Stimulated activated CD8-positive, alpha-beta memory T cell treated with anti-CD3 and anti-CD28 coated beads, Interleukin-7, amount 100 ng/mL, for 24 hours (primary cell): ENCODE results near the gene XXYLT1.
"Not testable (repeated sequence)": the region's sequence is repeated elsewhere in the genome, so short reads cannot be mapped to it uniquely, and the experiment has no call there.

Source experiments
- DNase-seq: peaks from one replicate; pipeline ENCODE4 v3.0.0-alpha.2; 2020; ENCODE audit warnings: low read depth

The XXYLT1 gene

DNA sequence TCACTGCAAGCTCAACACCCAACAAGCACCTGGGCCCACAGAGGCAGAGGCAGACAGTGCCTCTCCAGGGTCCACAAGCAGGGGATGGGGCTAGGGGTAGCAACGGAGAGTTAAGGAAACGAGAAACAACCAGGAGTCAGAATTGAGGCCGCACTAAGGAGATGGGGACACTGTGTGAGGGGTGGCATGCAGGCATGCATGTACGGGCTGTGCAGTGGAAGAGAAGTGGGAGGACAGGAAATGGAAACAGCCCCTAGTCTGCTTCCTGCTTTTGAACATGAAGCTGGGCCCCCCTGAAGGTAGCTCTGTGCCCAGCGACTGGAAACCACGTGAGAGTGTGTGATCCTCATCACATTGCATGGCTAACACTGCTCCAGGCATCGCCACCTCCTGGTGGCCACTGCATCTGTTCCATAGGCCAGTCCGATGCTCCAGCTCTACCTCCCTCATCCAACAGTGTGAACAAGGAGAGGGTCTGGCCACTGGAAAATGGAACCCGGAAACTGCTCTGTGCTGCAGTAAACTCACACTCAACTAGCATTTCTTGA is 44.0 kb downstream of the XXYLT1 start:
- DNase-seq, result no peak

DNA sequence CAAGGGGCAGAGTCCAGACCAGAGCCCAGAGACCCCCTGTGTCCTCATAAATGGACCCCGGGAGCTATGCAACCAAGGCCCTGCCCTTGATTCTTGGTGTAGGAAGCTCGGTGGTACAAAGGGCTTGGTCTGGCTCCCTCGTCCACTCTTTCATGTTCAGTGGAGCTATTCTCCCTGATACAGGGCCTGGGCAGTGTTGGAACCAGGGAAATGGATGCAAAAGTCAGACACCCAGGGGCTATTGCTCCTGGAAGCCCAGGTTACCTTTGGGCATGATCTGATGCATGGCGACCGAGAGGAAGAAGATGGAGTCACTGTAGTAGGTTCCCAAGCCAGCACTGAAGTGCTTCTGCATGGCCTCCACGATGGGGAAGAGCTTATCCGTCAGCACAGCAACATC is 44.5 kb downstream of the XXYLT1 start:
- DNase-seq, result no peak

DNA sequence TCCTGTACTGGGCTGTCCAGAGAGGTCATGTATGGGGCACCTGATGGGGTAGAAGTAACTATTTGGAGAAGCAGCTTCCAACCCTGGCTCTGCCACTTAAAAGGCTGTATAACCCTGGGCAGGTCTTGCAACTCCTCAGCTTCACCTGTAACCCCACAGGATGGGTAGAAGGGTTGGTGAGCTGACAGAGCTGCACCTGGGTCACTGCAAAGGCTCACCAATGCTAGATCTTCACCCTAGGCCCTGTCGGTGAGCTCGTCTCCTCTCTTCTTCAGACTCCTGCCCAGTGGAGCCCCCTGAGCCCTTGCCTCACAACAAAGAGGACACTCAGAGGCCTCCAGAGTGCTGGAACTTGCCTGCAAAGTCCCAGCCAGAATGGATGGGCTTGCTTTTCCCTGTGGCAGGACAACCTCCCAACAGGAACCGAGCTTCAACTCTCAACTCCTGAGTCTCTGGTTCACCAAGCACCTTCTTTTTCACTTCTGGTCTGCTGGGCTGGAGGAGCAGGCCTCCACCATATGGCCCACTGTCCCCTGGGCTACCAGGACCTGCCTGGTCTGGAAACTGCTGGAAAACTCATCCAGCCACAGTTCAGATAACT is 45.9 kb downstream of the XXYLT1 start:
- no peak for DNase-seq

DNA sequence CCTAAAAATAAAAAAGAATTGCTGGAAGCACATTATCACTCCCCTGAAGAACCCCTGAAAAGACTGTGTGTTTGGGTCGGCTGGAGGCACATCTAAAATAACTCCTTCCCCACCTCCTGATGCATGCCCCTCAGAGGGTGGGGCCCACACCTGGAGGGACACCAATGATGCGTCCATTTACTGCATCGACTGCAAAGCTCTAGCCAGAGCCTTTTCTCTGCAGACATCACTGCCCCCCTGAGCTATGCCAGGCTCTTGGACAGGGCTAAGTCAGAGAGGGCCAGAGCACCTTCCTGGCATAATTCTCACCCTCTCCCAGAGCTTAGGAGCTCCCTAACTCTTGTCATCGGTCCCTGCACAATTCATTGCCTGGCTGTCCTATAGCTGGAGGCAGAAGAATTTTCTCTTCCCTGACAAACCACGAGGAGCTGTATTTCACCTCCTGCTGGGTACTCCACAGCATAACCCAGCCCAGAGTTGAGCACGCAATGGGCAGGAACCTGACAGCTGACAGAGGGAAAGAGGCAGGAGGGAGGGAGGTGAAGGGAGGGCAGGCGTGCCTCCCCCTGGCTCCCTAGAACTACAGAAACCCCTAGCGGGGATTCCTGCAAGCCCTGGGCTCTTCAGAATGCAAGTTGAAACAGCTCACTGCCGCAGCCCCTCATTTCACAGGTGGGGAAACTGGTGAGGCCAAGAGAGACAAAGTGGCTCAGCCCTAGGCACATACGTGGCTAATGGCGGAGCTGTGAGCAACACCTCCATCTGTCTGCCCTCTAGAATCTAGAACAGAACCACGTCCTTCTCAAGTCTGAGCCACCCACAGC is 46.6 kb downstream of the XXYLT1 start:
- no peak for DNase-seq

DNA sequence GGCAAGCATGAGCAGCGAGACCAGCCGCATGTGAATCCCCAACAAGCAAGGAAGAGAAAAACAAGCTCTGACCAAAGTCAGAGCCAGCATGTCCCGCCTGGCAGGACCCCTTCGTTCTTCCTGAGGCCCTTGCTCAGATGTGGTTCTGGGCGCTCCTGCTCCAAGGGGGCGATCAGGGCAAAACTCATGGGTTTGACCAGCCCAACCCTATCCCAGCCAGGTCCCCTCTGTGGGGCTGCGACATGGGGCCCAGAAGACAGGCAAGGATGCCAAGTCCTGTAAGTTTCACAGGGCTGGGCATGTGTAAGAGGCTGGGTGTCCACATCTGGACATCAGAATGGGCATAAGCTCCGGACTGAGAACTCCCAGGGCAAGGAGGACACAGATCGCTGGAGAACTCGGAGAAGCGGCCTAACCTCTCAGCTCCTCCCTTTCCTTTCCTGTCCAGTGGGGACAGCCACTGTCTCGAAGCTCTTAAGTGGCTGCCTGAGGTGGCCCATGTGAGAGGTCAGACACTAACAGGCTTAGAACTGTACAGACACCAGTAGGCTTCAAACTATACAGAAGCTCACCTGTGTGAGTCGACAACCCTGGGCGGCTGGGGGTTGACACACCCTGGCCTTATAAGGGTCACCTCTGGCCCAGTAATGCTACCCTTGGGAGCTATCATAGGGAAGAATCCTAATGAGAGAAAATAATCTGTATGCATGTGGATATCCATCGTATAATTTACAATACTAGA is 48.9 kb downstream of the XXYLT1 start:
- no peak for DNase-seq

DNA sequence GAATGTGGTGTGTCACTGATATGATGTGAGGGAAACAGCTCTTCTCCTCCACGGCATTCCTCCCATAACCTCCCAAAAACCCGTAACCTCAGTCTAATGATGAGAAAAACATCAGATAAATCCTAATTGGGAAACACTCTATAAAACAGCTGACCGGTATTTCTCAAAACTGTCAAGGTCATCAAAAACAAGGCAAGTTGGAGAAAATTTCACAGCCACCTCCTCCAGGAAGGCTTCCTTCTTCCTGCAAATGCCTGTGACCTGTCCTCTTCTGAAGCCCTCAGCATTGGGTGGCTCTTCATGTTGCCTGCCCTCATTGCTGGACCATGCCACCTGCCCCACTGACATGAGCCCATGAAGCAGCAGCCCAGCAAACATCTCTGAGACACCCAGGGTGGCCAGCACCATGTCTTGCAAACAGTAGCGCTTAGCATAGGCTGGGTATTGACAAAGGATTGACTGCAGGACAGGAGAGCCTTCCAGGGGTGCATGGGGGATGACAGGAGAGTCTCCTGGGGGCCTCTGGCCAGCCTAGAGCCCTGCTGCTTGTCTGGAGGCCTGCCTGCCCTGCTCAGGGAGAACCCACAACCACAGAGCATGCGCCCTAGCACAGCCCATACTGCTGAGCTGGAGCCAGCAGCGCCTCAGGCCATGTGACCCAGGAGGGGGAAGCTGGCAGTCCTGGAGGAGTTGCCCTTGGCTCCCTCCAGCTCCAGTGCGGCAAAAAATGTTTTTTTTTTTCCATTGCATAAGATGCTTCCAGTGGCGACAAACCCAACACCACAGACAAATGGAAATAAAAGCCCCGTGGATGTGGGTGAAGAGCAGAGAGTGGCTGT is 49.7 kb downstream of the XXYLT1 start:
- DNase-seq, result no peak

DNA sequence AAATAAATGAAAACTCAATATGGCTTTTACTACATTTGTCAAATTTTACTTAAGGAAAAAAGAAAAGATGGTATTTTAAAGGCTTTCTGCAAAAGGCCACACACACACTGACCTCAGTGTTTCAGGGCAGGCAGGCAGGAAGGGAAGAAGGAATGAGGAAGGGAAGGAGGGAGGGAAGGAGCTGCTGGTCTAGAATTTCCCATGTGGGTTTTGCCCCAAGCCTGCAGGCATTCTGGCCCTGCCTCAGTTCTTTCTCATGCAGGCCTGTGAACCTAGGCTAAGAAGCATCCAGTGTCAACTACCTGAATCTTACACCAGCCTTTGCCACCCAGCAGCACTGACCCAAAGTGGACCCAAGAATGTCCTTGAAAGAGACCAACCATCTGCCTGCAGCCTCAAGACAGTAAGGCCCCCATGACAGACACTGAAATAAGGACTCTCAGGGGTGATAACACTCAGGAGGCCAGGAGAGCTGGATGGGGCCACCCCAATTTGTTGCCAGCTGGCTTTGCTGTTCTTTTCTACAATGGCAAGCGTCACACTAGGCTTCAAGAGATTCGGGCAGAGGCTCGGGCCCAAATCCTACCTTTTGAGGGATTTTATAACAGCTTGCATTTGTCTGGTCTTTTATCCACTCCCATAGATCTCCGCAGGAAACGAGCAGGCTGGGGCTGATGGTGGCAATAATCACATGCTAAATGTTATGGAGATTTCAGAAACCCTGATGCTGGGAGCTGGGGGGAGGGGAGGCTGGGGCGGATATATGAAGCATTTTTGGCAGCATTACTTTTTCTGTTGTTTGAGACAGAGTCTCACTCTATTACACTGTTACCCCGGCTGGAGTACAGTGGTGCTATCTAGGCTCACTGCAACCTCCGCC is 51.4 kb downstream of the XXYLT1 start:
- DNase-seq, result no peak

DNA sequence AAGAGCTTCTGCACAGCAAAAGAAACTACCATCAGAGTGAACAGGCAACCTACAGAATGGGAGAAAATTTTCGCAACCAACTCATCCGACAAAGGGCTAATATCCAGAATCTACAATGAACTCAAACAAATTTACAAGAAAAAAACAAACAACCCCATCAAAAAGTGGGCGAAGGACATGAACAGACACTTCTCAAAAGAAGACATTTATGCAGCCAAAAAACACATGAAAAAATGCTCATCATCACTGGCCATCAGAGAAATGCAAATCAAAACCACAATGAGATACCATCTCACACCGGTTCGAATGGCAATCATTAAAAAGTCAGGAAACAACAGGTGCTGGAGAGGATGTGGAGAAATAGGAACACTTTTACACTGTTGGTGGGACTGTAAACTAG is 52.6 kb downstream of the XXYLT1 start:
- DNase-seq, result not testable (repeated sequence)

DNA sequence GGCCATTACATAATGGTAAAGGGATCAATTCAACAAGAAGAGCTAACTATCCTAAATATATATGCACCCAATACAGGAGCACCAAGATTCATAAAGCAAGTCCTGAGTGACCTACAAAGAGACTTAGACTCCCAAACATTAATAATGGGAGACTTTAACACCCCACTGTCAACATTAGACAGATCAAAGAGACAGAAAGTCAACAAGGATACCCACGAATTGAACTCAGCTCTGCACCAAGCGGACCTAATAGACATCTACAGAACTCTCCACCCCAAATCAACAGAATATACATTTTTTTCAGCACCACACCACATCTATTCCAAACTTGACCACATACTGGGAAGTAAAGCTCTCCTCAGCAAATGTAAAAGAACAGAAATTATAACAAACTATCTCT is 55.4 kb downstream of the XXYLT1 start:
- DNase-seq, result not testable (repeated sequence)

DNA sequence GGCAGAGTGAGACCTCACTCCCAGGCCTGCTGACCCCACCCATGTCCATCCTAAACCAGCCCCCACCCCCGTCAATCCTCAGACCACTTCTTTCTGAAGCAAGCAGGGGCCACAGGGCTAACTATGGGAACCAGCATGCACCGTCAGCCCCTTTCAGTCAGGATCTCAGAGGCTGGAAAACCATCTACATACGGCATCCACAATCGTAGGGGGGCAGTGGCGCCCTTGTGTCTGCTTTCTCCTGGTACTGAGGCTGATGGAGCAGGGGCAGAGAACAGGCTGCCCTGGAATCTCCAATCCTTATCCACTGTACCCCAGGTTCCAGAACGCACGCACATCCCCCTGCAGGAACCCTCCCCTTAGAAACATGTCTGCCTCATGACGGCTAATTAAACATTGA is 56.6 kb downstream of the XXYLT1 start:
- no peak for DNase-seq

DNA sequence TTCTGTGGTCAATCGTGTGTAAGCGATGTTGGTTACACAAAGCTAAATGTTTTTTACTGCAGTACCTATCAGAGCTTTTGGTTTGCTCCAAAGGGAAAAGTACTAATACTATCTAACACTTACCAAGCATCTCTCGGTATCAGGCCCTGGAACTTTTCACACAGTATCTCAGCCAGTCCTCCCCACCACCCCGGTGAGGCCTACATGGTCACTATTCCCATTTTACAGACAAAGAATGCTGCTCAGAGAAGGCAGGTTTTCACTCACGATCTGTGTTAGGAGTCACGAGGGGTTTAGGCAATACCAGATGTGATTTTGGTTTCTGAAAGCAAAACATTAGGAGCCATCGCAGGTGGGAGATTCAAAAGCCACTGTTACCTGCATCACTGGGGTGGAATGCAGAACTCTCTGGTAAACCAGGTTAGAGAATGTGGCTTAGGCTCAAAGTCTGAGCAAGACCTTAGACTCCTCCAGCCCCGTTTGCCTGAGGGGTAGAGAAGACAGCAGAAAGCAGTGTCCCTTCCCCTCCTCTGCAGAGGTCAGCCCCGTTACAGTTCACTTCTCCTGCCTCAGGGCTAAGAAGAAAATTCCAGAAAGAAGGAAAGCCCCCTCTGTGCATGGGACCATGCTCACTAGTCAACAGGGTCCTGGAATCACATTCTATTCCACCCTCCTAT is 57.2 kb downstream of the XXYLT1 start:
- no peak for DNase-seq

DNA sequence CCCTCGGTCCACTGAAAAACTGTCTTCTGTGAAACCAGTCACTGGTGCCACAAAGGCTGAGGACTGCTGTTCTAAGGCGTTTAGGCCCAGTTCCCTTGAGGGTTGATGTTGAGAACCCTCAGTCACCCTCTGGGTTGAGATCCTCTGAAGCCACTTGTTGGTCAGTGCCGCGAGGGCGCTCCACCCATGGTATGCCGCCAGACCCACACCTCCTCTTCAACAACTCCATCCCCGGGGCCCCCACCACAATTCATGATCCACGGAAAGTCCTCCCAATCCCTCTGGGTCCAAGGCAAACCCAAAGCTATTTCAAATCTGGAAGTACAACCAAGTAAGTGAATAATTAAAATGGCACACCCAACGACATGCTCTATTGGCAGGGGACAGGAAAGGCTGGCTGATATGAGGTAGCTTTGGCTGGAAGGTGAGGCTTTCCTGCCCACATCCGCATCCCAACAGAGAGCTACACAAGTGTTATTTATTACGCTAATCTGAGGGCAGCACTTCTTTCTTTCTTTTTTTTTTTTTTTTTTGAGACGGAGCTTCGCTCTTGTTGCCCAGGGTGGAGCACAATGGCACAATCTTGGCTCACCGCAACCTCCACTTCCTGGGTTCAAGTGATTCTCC is 58.1 kb downstream of the XXYLT1 start:
- no peak for DNase-seq

DNA sequence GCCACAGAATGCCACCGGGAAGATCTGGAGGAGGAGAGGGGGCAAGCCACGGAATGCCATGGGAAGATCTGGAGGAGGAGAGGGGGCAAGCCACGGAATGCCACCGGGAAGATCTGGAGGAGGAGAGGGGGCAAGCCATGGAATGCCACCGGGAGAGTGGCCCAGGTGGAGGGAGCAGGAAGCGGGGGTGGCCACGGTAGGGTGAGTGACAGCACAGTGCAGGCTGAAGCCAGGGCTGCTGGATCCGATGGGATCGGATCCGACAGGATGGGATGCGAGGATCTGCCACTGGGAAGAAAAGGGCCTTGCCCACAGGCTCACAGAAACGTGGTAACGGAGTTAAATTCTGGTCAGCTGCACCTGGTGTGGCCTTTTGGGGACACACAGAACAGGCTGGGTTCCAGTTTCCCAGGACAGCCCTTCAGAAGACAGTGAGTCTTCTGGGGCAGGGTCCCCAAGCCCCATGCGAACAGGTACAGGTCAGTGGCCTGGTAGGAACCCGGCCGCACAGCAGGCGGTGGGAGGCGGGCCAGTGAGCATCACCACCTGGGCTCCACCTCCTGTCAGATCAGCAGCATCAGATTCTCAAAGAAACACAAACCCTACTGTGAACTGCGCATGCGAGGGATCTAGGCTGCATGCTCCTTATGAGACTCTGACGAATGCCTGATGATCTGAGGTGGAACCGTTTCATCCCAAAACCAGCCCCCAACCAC is 58.8 kb downstream of the XXYLT1 start:
- DNase-seq, result no peak

DNA sequence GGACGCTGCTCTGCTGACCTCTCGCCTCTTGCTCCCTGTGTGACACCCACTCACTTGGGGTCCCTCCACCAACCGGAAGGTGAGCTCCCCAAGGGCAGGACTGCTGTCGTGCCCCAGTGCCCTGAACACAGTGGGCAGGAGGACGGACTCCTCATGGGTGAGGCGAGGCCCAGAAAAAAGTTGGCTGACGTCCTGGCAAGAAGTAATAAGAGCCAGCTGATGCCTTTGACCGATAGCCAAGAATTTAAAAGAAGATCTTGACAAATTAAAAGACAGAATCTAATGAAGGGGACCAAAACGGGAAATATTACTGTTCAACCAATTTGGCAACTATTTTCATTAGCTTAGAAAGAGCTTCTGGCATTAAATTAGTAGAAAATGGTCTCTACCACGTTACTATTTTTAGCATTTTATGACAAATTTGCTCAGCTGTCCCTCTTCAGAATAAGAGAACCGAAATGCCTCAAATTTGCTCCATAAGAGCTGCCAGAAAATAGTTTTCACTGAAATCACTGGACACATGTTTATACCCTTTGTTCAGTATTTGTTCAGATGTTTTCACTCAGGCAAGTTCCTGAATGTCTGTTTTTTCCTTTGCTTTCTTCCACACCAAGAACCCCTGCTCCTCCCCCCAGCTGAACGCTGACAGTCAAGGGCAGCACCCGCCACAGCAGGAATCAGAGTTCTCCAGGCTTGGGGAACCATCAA is 60.5 kb downstream of the XXYLT1 start:
- DNase-seq, result no peak

DNA sequence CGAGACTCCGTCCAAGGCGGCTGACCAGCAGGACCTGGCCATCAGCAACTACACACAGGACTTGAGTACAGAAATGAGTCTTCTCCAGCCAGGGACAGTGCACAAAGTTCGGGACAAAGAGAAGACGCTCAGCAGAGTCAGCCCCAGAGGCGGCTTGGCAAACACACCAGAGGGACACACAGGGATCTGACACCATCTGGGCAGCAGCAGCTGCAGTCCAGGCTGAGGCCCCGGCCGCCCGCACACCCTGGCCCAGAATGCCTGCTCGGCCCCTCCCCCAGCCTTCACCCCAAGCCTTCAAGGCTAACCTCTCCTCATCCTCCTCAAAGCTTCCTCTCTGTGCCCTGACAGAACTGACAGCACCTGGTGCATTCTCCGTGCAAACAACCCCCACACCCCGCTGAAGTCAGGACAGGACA is 61.1 kb downstream of the XXYLT1 start:
- DNase-seq, result no peak

DNA sequence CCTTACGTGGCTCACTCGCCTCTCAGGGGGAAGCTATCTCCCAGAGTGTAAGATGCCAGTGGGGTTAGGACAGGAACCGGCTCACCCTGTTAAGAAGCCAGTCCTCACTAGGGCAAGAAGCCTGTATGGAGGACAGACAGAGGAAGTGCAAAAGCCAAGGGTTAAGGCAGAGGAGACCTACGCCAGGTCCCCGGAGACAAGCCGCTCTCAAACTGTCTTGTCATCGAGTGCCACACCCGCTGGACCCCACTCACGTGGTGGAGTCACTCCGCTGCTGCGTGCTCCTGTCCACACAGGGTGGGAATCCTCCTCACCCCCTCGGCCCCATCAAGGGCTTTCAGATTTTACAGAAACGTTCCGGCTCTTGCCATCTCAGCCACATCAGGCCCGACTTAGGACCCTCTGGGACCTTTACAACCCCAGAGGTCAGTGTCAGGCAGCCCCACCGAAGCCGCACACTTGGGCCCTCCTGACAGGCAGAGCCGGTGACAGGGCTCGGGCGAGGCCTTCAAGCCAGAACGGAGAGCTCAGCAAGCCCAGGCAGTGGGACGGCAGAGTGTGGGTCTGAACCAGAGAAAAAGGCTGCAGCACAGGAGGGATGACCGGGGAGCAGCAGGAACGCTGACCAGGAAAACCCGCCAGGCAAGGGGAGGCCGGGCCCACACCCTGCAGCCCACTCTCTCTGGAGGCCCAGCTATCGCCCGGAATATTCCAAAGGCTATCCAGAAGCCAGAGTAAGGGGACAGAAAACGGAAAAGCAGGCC is 61.7 kb downstream of the XXYLT1 start:
- DNase-seq, result no peak

DNA sequence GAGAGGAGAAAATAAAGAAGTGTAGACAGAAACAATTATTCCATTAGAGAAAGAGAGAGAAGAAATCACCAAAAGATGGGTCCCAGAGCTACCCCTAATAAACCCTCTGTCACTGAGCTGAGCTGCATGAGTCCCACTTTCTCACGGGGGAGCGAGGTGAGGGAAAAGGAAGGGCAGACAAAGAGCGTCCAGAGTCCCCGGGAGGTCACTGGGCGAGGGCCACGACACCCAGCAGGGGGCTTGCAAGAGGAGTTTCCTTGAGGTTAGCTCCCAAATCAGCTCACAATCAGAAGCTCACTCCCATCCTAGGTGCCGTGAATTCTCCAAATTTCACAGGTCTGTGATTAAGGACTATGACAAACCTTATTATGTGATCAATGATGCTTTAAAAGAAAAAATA is 62.3 kb downstream of the XXYLT1 start:
- DNase-seq, result no peak

DNA sequence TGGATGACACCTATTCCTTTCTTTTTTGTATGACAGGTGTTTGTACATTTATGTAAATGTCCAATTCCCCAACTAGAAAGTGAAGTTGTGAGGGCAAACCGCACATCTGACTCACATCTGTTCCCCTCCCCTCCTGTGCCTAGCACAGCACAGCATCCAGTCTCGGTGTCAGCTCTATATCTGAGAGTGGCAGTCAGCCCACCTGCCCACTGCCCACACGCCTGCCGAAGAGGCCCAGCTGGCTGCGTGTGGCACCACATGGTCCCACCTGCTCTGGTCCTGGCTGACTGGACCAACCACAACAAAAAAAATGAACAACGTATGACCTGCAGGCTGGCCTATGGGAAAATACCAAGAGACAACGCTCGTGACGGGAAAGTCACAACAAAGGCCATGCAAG is 62.8 kb downstream of the XXYLT1 start:
- no peak for DNase-seq
